Testis (tissue), 2 donors: ENCODE data around the gene ZMIZ1.

Experiments
- CTCF ChIP-seq, 3 experiments: fragments of 450-650 bp in 2 of 3; fragments of 200-600 bp in 1 of 3; sonication (generic) in 1 of 3; IDR thresholded peaks; one replicate each; pipeline ENCODE4 v1.5.1; 2016 to 2019; ENCODE audit warnings: antibody characterized with exemption in 3 of 3, mild to moderate bottlenecking in 2 of 3, moderate library complexity in 1 of 3
- POLR2A ChIP-seq: fragments of 450-650 bp; IDR thresholded peaks from one replicate; pipeline ENCODE4 v1.6.1; 2017; ENCODE audit warnings: antibody characterized with exemption, mild to moderate bottlenecking, moderate library complexity

GRCh38 chr10:79026341-79026761 lies 42.4 kb upstream of the ZMIZ1 start:
- no peak for TF ChIP-seq CTCF (IDR thresholded peaks at IDR 0.05)
- no peak for TF ChIP-seq POLR2A
